Measurements from ENCODE around the gene KLF1.

The KLF1 gene

DNA sequence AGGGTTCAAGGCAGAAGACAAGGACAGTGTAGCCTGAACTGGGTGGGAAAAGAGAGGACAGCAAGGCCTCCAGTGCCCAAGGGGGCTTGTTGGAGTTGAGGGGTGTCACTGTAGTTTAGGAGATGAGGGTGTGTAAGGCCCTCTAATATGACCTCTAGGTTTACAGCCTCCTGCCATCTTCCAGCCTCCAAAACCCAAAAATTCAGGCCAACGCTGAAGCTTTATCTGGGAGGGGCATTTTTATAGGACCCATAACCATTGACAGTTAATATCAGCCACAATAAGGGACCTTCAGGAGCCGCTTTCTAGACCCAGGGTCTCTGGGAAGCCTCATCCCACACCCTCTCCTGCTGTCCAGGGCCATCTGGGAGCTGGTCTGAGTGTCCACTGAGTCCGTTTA lies 2.8 kb downstream of the KLF1 start:
- peak overlapping the region; percentile 86 for H3K4me2 ChIP-seq (ENCODE audit: low read length)
- H3F3A ChIP-seq (ENCODE audit: control insufficient read depth, insufficient read depth), result no peaks in the 10 kb centered on the region
- H3K27ac ChIP-seq (ENCODE audit: low read depth, low read length), result no peak overlapping the region
- peak overlapping the region; percentile 76 for H3K4me3 ChIP-seq (ENCODE audit: low read length)
- H3K9me3 ChIP-seq (ENCODE audit: control insufficient read depth, insufficient read depth, low read length), result peaks cover 12% of the 10 kb centered on the region
- no peak for TF ChIP-seq EZH2phosphoT487 (IDR thresholded peaks at IDR 0.05; ENCODE audit: borderline replicate concordance, low read length)
- TF ChIP-seq, protein P1, sequence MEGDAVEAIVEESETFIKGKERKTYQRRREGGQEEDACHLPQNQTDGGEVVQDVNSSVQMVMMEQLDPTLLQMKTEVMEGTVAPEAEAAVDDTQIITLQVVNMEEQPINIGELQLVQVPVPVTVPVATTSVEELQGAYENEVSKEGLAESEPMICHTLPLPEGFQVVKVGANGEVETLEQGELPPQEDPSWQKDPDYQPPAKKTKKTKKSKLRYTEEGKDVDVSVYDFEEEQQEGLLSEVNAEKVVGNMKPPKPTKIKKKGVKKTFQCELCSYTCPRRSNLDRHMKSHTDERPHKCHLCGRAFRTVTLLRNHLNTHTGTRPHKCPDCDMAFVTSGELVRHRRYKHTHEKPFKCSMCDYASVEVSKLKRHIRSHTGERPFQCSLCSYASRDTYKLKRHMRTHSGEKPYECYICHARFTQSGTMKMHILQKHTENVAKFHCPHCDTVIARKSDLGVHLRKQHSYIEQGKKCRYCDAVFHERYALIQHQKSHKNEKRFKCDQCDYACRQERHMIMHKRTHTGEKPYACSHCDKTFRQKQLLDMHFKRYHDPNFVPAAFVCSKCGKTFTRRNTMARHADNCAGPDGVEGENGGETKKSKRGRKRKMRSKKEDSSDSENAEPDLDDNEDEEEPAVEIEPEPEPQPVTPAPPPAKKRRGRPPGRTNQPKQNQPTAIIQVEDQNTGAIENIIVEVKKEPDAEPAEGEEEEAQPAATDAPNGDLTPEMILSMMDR (IDR thresholded peaks at IDR 0.05; ENCODE audit: low read depth, low read length, poor library complexity, severe bottlenecking), result no peak
- H3K27me3 ChIP-seq (ENCODE audit: control insufficient read depth, low read length), result peaks cover 6% of the 10 kb centered on the region; the same call in 1 of the 2 replicates
- peaks cover 13% of the 10 kb centered on the region for H3K79me2 ChIP-seq (ENCODE audit: control insufficient read depth, low read length)
- no peaks in the 10 kb centered on the region for H4K20me1 ChIP-seq (ENCODE audit: control insufficient read depth, insufficient read depth, low read depth, low read length)
- peaks cover 34% of the 10 kb centered on the region for H3K4me1 ChIP-seq (ENCODE audit: control insufficient read depth, low read length)
- H3K36me3 ChIP-seq (ENCODE audit: control insufficient read depth, low read length), result no peaks in the 10 kb centered on the region; the same call in 1 of the 2 replicates
- no peaks in the 10 kb centered on the region for H3K9me2 ChIP-seq (replicated peaks; ENCODE audit: control insufficient read depth, low read length)

DNA sequence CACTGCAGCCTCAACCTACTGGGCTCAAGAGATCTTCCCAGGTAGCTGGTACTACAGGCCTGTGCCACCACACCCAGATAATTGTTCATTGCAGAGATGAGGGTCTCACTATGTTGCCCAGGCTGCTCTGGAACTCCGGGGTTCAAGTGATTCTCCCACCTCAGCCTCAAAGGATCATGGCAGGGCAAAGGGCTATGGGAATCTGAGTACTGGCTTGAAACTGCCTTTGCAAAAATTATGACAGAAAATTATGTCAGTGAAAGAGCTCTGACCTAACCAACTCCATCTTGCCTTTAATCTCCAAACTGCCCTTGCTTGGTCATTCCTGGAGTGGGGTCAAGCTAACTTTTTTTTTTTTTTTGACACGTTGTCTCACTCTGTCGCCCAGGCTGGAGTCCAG lies 4.4 kb downstream of the KLF1 start:
- Histone ChIP-seq H3K27me3 (ENCODE audit: control insufficient read depth, low read length) (peaks cover 6% of the 10 kb centered on the region; the same call in 1 of the 2 replicates), H3K9me3 (ENCODE audit: control insufficient read depth, insufficient read depth, low read length) (peaks cover 12% of the 10 kb centered on the region), H3K36me3 (ENCODE audit: control insufficient read depth, low read length) (peaks cover 7% of the 10 kb centered on the region), H3K79me2 (ENCODE audit: control insufficient read depth, low read length) (peaks cover 13% of the 10 kb centered on the region), H3K4me3 (ENCODE audit: low read length) (no peak overlapping the region), H3K4me2 (ENCODE audit: low read length) (no peak overlapping the region), H3K4me1 (ENCODE audit: control insufficient read depth, low read length) (peaks cover 34% of the 10 kb centered on the region), H3K9me2 (replicated peaks; ENCODE audit: control insufficient read depth, low read length) (no peaks in the 10 kb centered on the region), H4K20me1 (ENCODE audit: control insufficient read depth, insufficient read depth, low read depth, low read length) (no peaks in the 10 kb centered on the region), H3K27ac (ENCODE audit: low read depth, low read length) (no peak overlapping the region), H3F3A (ENCODE audit: control insufficient read depth, insufficient read depth) (no peaks in the 10 kb centered on the region)
- TF ChIP-seq, protein P1 (IDR thresholded peaks at IDR 0.05; ENCODE audit: low read depth, low read length, poor library complexity, severe bottlenecking), result no peak
- TF ChIP-seq EZH2phosphoT487 (IDR thresholded peaks at IDR 0.05; ENCODE audit: borderline replicate concordance, low read length), result no peak

DNA sequence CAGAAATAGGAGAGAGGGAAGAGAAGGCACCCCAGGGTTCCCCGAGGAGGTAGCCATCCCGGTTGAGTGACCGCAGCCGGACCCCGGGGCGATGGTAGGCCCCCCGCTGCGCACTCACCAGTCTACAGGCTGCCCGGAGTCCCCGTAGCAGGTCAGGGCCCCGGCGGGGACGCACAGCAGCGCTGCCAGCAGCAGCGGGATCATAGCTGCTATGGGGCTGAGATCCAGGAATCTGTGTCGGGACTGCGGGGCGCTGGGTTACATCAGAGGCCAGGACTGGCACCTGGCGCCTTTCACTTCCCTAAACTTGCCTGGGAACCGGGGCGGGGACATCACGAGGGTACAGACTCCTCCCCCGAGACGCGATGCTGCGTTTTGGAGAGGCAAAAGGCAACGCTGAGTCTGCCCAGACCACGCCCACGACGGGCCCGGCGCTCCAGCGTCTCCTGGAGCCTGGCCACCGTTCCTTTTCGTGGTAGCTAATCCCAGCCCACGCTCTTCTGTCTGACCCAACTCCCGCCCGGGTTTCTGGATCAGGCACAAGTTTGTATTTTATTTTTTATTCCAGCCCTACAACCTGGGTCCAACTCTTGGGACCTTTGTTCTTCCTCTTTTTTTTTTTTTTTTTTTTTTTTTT lies 5.7 kb downstream of the KLF1 start, which contains the start of gene DNASE2:
TSS of gene DNASE2 (minus strand) at position 278 of the 637 bp plus-strand sequence. CDS start at position 204, 74 bp downstream.
- Histone ChIP-seq H3K27ac (ENCODE audit: low read depth, low read length) (peak within 1 kb of the TSS; percentile 49), H3K79me2 (ENCODE audit: control insufficient read depth, low read length) (peaks cover 13% of the 10 kb centered on the region), H3K36me3 (ENCODE audit: control insufficient read depth, low read length) (peaks cover 7% of the 10 kb centered on the region)

More for the DNA sequence above, 5.7 kb downstream of the KLF1 start, which contains the start of gene DNASE2:
- Histone ChIP-seq H3K27me3 (ENCODE audit: control insufficient read depth, low read length) (peaks cover 6% of the 10 kb centered on the region; the same call in 1 of the 2 replicates), H3K4me3 (ENCODE audit: low read length) (peak within 1 kb of the TSS; percentile 95), H3K4me2 (ENCODE audit: low read length) (peak within 1 kb of the TSS; percentile 85), H3F3A (ENCODE audit: control insufficient read depth, insufficient read depth) (no peaks in the 10 kb centered on the region), H3K9me2 (replicated peaks; ENCODE audit: control insufficient read depth, low read length) (no peaks in the 10 kb centered on the region), H3K9me3 (ENCODE audit: control insufficient read depth, insufficient read depth, low read length) (peaks cover 12% of the 10 kb centered on the region), H3K4me1 (ENCODE audit: control insufficient read depth, low read length) (peaks cover 34% of the 10 kb centered on the region), H4K20me1 (ENCODE audit: control insufficient read depth, insufficient read depth, low read depth, low read length) (no peaks in the 10 kb centered on the region)
- TF ChIP-seq, protein P1 (IDR thresholded peaks at IDR 0.05; ENCODE audit: low read depth, low read length, poor library complexity, severe bottlenecking), result no peak
- TF ChIP-seq EZH2phosphoT487 (IDR thresholded peaks at IDR 0.05; ENCODE audit: borderline replicate concordance, low read length), result no peak
